Measurements from ENCODE around the gene HNRNPUL1.

The HNRNPUL1 gene

GRCh38 chr19:41350735-41351338, 86.7 kb downstream of the HNRNPUL1 start:
- TF ChIP-seq CEBPB (IDR thresholded peaks at IDR 0.05) (no peak), ZBTB7A (IDR thresholded peaks at IDR 0.05; ENCODE audit: low read depth) (no peak), FOXM1 (IDR thresholded peaks at IDR 0.05; ENCODE audit: borderline replicate concordance, low read depth) (no peak), CREB1 (IDR thresholded peaks at IDR 0.05; ENCODE audit: low read depth) (no peak), RAD21 (IDR thresholded peaks at IDR 0.05; ENCODE audit: low read depth) (no peak), TCF12 (IDR thresholded peaks at IDR 0.05; ENCODE audit: low read depth) (no peak), YY1 (IDR thresholded peaks at IDR 0.05; ENCODE audit: low read depth) (no peak)
- TF ChIP-seq, protein P1, sequence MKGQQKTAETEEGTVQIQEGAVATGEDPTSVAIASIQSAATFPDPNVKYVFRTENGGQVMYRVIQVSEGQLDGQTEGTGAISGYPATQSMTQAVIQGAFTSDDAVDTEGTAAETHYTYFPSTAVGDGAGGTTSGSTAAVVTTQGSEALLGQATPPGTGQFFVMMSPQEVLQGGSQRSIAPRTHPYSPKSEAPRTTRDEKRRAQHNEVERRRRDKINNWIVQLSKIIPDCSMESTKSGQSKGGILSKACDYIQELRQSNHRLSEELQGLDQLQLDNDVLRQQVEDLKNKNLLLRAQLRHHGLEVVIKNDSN (IDR thresholded peaks at IDR 0.05): no peak

DNA sequence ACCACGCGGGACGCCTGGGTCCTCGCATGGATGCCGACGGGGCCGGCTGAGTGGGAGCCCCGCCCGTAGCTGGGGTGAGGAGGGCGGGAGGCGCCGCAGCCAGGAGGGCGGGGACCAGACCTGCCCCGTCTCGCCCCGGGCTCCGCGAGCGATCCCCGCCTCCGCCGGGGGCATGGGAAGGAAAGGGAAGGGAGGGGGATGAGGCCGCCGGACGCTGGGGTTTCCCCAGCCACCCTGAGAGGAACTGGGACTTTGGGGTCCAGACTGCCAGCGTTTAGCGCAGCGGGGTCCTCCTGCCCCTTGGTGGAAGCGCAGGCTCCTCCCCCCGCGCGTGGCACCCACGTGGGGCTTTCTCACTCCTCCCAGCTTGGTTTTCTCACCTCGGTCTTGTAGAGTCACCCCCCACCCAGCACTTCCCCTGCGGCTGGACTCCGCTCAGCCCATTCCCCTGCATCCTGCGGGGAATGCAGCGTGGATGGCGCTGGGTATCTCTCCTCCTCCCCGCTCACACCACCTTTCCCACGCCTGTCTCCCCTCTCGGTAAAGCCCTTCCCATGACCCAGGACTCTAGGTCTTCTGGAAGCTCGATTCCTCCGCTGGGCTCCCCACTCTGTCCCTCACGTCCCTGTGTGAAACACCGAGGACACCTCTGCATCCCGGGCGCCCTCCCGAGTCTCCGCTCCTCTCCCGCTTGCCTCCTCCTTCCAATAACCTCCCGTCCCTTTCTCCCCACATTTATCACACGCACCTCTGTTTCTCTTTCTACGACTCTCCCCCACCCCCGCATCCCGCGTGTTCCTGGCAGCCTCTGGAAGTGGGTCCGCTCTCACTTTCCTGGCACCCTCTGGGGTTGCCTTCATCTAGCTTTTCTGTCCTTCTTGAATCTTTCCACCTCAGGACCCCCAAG, 87.4 kb downstream of the HNRNPUL1 start:
- TF ChIP-seq CREB1 (IDR thresholded peaks at IDR 0.05; ENCODE audit: low read depth): no peak
- TF ChIP-seq, protein P1 (IDR thresholded peaks at IDR 0.05): peak; percentile 53
- no peak for TF ChIP-seq RAD21 (IDR thresholded peaks at IDR 0.05; ENCODE audit: low read depth)
- TF ChIP-seq ZBTB7A (IDR thresholded peaks at IDR 0.05; ENCODE audit: low read depth): no peak; the same call in 1 of the 2 replicates
- TF ChIP-seq YY1 (IDR thresholded peaks at IDR 0.05; ENCODE audit: low read depth): no peak
- TF ChIP-seq NFIC (IDR thresholded peaks at IDR 0.05): no peak

GRCh38 chr19:41352279-41352608, 88.1 kb downstream of the HNRNPUL1 start:
- TF ChIP-seq EGR1 (IDR thresholded peaks at IDR 0.05) (no peak), MAX (IDR thresholded peaks at IDR 0.05) (no peak), ZBTB7A (IDR thresholded peaks at IDR 0.05; ENCODE audit: low read depth) (no peak; the same call in 1 of the 2 replicates), TAF1 (IDR thresholded peaks at IDR 0.05; ENCODE audit: low read depth) (no peak), FOXM1 (IDR thresholded peaks at IDR 0.05; ENCODE audit: borderline replicate concordance, low read depth) (no peak), TCF12 (IDR thresholded peaks at IDR 0.05; ENCODE audit: low read depth) (no peak), CEBPB (IDR thresholded peaks at IDR 0.05) (no peak), CREB1 (IDR thresholded peaks at IDR 0.05; ENCODE audit: low read depth) (no peak), RAD21 (IDR thresholded peaks at IDR 0.05; ENCODE audit: low read depth) (no peak), TEAD4 (IDR thresholded peaks at IDR 0.05) (no peak), YY1 (IDR thresholded peaks at IDR 0.05; ENCODE audit: low read depth) (no peak), EP300 (IDR thresholded peaks at IDR 0.05; ENCODE audit: borderline replicate concordance) (no peak; the same call in 1 of the 2 replicates), NFIC (IDR thresholded peaks at IDR 0.05) (no peak)
- TF ChIP-seq, protein P2, sequence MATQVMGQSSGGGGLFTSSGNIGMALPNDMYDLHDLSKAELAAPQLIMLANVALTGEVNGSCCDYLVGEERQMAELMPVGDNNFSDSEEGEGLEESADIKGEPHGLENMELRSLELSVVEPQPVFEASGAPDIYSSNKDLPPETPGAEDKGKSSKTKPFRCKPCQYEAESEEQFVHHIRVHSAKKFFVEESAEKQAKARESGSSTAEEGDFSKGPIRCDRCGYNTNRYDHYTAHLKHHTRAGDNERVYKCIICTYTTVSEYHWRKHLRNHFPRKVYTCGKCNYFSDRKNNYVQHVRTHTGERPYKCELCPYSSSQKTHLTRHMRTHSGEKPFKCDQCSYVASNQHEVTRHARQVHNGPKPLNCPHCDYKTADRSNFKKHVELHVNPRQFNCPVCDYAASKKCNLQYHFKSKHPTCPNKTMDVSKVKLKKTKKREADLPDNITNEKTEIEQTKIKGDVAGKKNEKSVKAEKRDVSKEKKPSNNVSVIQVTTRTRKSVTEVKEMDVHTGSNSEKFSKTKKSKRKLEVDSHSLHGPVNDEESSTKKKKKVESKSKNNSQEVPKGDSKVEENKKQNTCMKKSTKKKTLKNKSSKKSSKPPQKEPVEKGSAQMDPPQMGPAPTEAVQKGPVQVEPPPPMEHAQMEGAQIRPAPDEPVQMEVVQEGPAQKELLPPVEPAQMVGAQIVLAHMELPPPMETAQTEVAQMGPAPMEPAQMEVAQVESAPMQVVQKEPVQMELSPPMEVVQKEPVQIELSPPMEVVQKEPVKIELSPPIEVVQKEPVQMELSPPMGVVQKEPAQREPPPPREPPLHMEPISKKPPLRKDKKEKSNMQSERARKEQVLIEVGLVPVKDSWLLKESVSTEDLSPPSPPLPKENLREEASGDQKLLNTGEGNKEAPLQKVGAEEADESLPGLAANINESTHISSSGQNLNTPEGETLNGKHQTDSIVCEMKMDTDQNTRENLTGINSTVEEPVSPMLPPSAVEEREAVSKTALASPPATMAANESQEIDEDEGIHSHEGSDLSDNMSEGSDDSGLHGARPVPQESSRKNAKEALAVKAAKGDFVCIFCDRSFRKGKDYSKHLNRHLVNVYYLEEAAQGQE (IDR thresholded peaks at IDR 0.05; ENCODE audit: low read depth): no peak
- TF ChIP-seq, protein P1 (IDR thresholded peaks at IDR 0.05): no peak

GRCh38 chr19:41352609-41353465, 88.7 kb downstream of the HNRNPUL1 start:
- TF ChIP-seq MAX (IDR thresholded peaks at IDR 0.05) (peak; percentile 22; the same call in 1 of the 2 replicates), YY1 (IDR thresholded peaks at IDR 0.05; ENCODE audit: low read depth) (0 out of 2 replicates have a peak, but pooled peaks have one; percentile 26), CREB1 (IDR thresholded peaks at IDR 0.05; ENCODE audit: low read depth) (no peak)
- TF ChIP-seq, protein P2 (IDR thresholded peaks at IDR 0.05; ENCODE audit: low read depth): no peak
